GM06990 (cell line): ENCODE data around the gene EMX1.

Source experiments
- DNase-seq: peaks from one replicate; pipeline ENCODE4 v3.0.0-alpha.2; 2011; ENCODE audit not compliant: insufficient read length; ENCODE audit errors: extremely low read depth
- H3K27me3 ChIP-seq: replicated peaks from 2 replicates; pipeline ENCODE4 v1.6.0; 2011; ENCODE audit warnings: low read length; ENCODE audit not compliant: control insufficient read depth, insufficient read depth
- H3K36me3 ChIP-seq: 2 replicates; pipeline ENCODE4 v1.5.1; 2011; ENCODE audit warnings: low read length; ENCODE audit not compliant: control insufficient read depth, insufficient read depth
- H3K4me3 ChIP-seq: replicated peaks from 2 replicates; pipeline ENCODE4 v1.5.1; 2011; ENCODE audit warnings: low read depth, mild to moderate bottlenecking, control low read depth, low read length
- CTCF ChIP-seq: IDR thresholded peaks from 2 replicates; pipeline ENCODE4 v1.5.1; 2011; ENCODE audit warnings: low read length, control low read depth, mild to moderate bottlenecking, inconsistent platforms; ENCODE audit not compliant: insufficient read depth, poor library complexity, severe bottlenecking

EMX1 gene

GRCh38 chr2:72961853-72962468 lies 44.6 kb downstream of the EMX1 start:
- no peaks in the 10 kb centered on the region; the same call in 1 of the 2 replicates for H3K36me3 ChIP-seq
- H3K27me3 ChIP-seq = no peaks in the 10 kb centered on the region
- TF ChIP-seq CTCF = no peak
- no peak overlapping the region for H3K4me3 ChIP-seq
- no peak for DNase-seq

- TF ChIP-seq CTCF = no peak
- no peak overlapping the region for H3K4me3 ChIP-seq
- no peak for DNase-seq
- no peaks in the 10 kb centered on the region; the same call in 1 of the 2 replicates for H3K36me3 ChIP-seq
- no peaks in the 10 kb centered on the region for H3K27me3 ChIP-seq
These were observed 45.6 kb downstream of the EMX1 start for GRCh38 chr2:72962911-72963310.

- DNase-seq = no peak
- no peaks in the 10 kb centered on the region for H3K27me3 ChIP-seq
- H3K36me3 ChIP-seq = no peaks in the 10 kb centered on the region; the same call in 1 of the 2 replicates
- TF ChIP-seq CTCF = no peak
- H3K4me3 ChIP-seq = no peak overlapping the region
These were observed 46.3 kb downstream of the EMX1 start for GRCh38 chr2:72963423-72964145.

- Histone ChIP-seq H3K4me3 (no peak overlapping the region), H3K36me3 (no peaks in the 10 kb centered on the region; the same call in 1 of the 2 replicates), H3K27me3 (no peaks in the 10 kb centered on the region)
- no peak for DNase-seq
- no peak for TF ChIP-seq CTCF
These were observed 46.8 kb downstream of the EMX1 start for GRCh38 chr2:72964146-72964525.

- TF ChIP-seq CTCF = no peak
- H3K36me3 ChIP-seq = no peaks in the 10 kb centered on the region; the same call in 1 of the 2 replicates
- DNase-seq = no peak
- no peaks in the 10 kb centered on the region for H3K27me3 ChIP-seq
- no peak overlapping the region for H3K4me3 ChIP-seq
These were observed 47.7 kb downstream of the EMX1 start for GRCh38 chr2:72965016-72965415.
